GM18951 (cell line): Measurements from ENCODE around the gene NRARP.

ENCODE experiments used
- POLR2A ChIP-seq: IDR thresholded peaks from 4 replicates; pipeline ENCODE4 v1.6.1; 2011; ENCODE audit warnings: mild to moderate bottlenecking; ENCODE audit not compliant: insufficient read length, insufficient read depth; ENCODE audit errors: extremely low read depth
- in situ Hi-C: fragments of 300-500 bp; cut with MboI; formaldehyde crosslinking; loops from one replicate; pipeline ENCODE4 v1.12.0; 2022; ENCODE audit warnings: low sequenced_read_pairs, mixed read lengths, inconsistent platforms; ENCODE audit not compliant: unreplicated experiment

Gene NRARP

GRCh38 chr9:137326445-137327065 is 24.5 kb upstream of the NRARP start:
- in situ Hi-C loops = no loop called here
- TF ChIP-seq POLR2A = no peak

DNA sequence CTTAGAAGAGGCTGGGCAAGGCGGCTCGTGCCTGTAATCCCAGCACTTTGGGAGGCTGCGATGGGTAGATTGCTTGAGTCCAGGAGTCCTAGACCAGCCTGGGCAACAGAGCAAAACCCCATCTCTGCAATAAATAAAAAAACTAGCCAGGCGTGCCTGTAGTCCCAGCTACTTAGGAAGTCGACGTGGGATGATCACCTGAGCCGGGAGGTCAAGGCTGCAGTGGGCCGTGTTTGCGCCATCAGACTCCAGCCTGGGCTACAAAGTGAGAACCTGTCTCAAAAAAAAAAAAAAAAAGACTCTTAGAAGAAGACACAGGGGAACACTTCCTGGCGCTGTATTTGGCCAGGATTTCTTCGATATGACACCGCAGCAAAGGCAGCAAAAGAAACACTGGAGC is 23.7 kb upstream of the NRARP start:
- no peak for TF ChIP-seq POLR2A
- in situ Hi-C loops = no loop called here

GRCh38 chr9:137325124-137325523 is 23.1 kb upstream of the NRARP start:
- in situ Hi-C loops = no loop called here
- no peak for TF ChIP-seq POLR2A

DNA sequence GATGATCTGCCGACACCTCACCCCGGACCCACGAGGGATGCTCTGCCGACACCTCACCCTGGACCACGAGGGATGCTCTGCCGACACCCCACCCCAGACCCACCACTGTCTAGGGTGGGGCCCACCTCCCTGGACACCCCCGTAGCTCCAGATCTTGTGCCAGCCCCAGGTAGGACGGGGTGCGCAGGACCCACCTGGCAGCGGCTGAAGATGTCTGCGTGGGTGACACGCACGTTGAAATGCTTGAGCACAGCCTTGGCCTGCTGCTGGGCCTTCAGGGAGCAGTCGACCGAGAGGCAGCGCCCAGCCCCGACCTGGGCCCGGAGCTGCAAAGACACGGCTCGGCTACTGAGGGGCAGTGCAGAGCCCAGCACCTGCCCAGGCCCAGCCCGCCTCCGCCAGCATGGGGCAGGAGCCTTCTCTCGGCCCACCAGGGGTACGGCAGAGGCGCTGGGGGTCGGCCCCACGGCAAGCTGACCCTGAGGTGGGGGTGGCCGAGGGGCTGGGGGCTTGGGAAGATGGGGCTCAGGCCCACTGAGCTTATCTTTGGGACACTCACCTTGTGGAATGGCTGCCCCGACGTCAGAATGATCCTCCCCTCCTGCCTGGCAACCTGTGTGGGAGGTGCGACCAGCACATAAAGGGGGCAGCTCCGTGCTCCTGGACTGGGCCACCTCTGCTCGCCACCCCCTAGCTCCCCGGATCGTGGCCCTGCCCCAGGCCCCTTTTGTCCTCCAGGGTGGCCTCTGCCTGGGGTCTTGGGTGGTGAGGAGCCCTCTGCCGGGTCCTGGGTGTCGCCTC is 21.7 kb upstream of the NRARP start:
- in situ Hi-C loops = no loop called here
- no peak for TF ChIP-seq POLR2A

GRCh38 chr9:137321726-137322361 is 19.8 kb upstream of the NRARP start:
- no peak for TF ChIP-seq POLR2A
- in situ Hi-C loops = no loop called here

- in situ Hi-C loops = no loop called here
- TF ChIP-seq POLR2A = no peak
These were observed 18.7 kb upstream of the NRARP start for GRCh38 chr9:137320555-137321384.

- TF ChIP-seq POLR2A = no peak
- in situ Hi-C loops = no loop called here
These were observed 17.9 kb upstream of the NRARP start for GRCh38 chr9:137319739-137320551.

DNA sequence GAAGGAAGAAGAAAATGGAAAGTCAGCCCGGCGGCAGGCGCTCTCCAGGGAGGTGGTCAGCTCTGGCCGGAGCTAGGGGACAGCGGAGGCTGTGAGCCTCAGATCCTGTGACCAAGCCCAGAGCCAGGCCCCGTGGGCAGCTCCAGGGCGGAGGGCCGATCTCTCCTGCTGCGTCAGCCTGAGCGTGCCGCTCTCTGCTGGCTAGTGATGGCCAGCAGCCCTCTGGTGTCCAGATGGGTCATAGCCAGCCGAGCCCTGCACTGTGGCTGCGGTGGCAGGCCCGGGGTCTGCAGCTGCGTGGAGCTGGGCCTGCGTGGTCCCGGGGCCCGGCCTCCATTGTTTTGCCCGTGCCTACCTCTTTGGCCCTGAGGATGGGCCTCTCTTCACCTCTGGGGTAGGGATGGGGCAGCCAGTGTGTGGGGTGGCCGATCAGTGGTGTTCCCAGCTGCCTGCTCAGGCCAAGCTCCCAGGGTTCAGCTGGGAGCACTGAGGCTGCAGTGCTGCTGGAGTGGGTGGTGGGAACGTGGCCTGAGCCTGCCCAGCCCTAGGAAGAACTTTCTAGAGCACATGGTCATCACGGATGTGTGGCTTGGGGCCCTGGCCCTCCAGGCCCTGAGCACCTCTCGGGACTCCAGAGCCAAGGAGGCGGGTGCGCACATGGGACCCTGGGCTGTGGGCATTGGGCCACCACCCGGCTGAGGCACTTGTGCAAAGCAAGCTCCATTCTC is 17.1 kb upstream of the NRARP start:
- in situ Hi-C loops = no loop called here
- TF ChIP-seq POLR2A = no peak

DNA sequence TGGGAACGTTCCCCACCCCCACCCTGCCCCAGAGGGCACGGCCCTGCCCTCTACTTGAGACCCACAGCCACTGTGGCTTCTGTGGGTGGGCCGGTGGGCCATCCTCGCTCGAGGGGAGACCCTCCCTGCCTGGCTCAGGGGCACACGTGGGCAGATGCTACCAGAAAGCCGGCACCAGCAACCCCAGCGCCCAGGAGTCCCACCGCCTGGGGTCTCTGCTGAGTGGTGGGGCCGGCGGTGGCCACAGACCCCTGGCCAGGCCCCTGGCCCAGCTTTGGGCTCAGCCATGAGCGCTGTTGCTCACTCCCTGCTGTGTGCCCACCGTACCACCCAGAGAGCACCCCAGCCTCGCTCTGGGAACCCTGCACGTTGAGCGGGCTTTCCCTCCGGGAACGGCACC is 16.5 kb upstream of the NRARP start:
- in situ Hi-C loops = no loop called here
- TF ChIP-seq POLR2A = no peak

- in situ Hi-C loops = no loop called here
- TF ChIP-seq POLR2A = no peak
These were observed 15.8 kb upstream of the NRARP start for GRCh38 chr9:137317718-137318511.
